SK-N-SH treated with all-trans-retinoic acid at 6 μM for 48 hours (cell line): Measurements from ENCODE around the gene POU6F2.

Experiments
- ATAC-seq: fragments of 200-7000 bp; cut with Tn5 transposase; 3 replicates; pipeline ENCODE4 v1.9.1; 2020; ENCODE audit warnings: mild to moderate bottlenecking, moderate library complexity
- ARNTL ChIP-seq: fragments of 450-650 bp; formaldehyde crosslinking; IDR thresholded peaks from 2 replicates; pipeline ENCODE4 v1.5.0; 2020; ENCODE audit warnings: low read depth, mild to moderate bottlenecking, moderate library complexity, borderline replicate concordance
- BACH2 ChIP-seq: fragments of 250-450 bp; sonication (Bioruptor Pico); IDR thresholded peaks from 2 replicates; pipeline ENCODE4 v1.9.0; 2021; ENCODE audit warnings: mild to moderate bottlenecking, borderline replicate concordance
- CSRNP3 ChIP-seq: fragments of 250-450 bp; sonication (Bioruptor Pico); IDR thresholded peaks from 2 replicates; pipeline ENCODE4 v1.5.1; 2021; ENCODE audit warnings: mild to moderate bottlenecking, moderate library complexity
- ESRRG ChIP-seq: fragments of 250-450 bp; sonication (Bioruptor Pico); IDR thresholded peaks from 2 replicates; pipeline ENCODE4 v1.6.1; 2021; ENCODE audit warnings: mild to moderate bottlenecking
- ISL1 ChIP-seq: fragments of 250-450 bp; sonication (Bioruptor Pico); IDR thresholded peaks from 2 replicates; pipeline ENCODE4 v2.1.2; 2022; ENCODE audit warnings: mild to moderate bottlenecking, moderate library complexity
- POU6F1 ChIP-seq: fragments of 250-450 bp; sonication (Bioruptor Pico); IDR thresholded peaks from 2 replicates; pipeline ENCODE4 v1.8.0; 2021; ENCODE audit warnings: low read depth, mild to moderate bottlenecking, moderate library complexity, borderline replicate concordance
- RARB ChIP-seq: fragments of 250-450 bp; sonication (Bioruptor Pico); IDR thresholded peaks from 2 replicates; pipeline ENCODE4 v1.8.0; 2021; ENCODE audit warnings: mild to moderate bottlenecking, moderate library complexity
- TCF4 ChIP-seq: fragments of 250-450 bp; sonication (Bioruptor Pico); IDR thresholded peaks from 2 replicates; pipeline ENCODE4 v1.8.0; 2021; ENCODE audit warnings: mild to moderate bottlenecking, moderate library complexity, borderline replicate concordance
- TOX ChIP-seq: fragments of 250-450 bp; sonication (Bioruptor Pico); IDR thresholded peaks from 2 replicates; pipeline ENCODE4 v1.8.0; 2021; ENCODE audit warnings: mild to moderate bottlenecking, moderate library complexity, borderline replicate concordance
- ZC3H10 ChIP-seq: fragments of 250-450 bp; sonication (Bioruptor Pico); IDR thresholded peaks from 2 replicates; pipeline ENCODE4 v1.5.1; 2021; ENCODE audit warnings: mild to moderate bottlenecking, moderate library complexity
- ZNF565 ChIP-seq: fragments of 450-650 bp; formaldehyde crosslinking; conservative IDR thresholded peaks from 2 replicates; pipeline ENCODE4 v1.5.0; 2020; ENCODE audit warnings: low read depth, mild to moderate bottlenecking, moderate library complexity
- ZNF8 ChIP-seq: fragments of 450-650 bp; formaldehyde crosslinking; IDR thresholded peaks from 2 replicates; pipeline ENCODE4 v1.5.0; 2020; ENCODE audit warnings: mild to moderate bottlenecking, moderate library complexity
- TF ChIP-seq, protein P1 (sequence below): fragments of 250-450 bp; sonication (Bioruptor Pico); IDR thresholded peaks from 2 replicates; pipeline ENCODE4 v1.5.1; 2020; ENCODE audit warnings: low read depth, mild to moderate bottlenecking, moderate library complexity
- TF ChIP-seq, protein P2 (sequence below): fragments of 250-450 bp; sonication (Bioruptor Pico); IDR thresholded peaks from 2 replicates; pipeline ENCODE4 v1.8.0; 2020; ENCODE audit warnings: mild to moderate bottlenecking, moderate library complexity, borderline replicate concordance
- TF ChIP-seq, protein P3 (sequence below): fragments of 250-450 bp; sonication (Bioruptor Pico); IDR thresholded peaks from 2 replicates; pipeline ENCODE4 v1.5.0; 2020; ENCODE audit warnings: mild to moderate bottlenecking, moderate library complexity

Gene POU6F2

GRCh38 chr7:39430441-39430840, 452.7 kb downstream of the POU6F2 start:
- TF ChIP-seq TCF4 (no peak), ARNTL (CRISPR knock-in tag) (no peak), ZNF8 (no peak), CSRNP3 (CRISPR knock-in tag) (no peak), ESRRG (no peak), BACH2 (CRISPR knock-in tag) (no peak), RARB (CRISPR knock-in tag) (no peak), ZC3H10 (CRISPR knock-in tag) (no peak), POU6F1 (CRISPR knock-in tag) (no peak), ISL1 (no peak), ZNF565 (CRISPR knock-in tag) (no peak)
- TF ChIP-seq, protein P1, sequence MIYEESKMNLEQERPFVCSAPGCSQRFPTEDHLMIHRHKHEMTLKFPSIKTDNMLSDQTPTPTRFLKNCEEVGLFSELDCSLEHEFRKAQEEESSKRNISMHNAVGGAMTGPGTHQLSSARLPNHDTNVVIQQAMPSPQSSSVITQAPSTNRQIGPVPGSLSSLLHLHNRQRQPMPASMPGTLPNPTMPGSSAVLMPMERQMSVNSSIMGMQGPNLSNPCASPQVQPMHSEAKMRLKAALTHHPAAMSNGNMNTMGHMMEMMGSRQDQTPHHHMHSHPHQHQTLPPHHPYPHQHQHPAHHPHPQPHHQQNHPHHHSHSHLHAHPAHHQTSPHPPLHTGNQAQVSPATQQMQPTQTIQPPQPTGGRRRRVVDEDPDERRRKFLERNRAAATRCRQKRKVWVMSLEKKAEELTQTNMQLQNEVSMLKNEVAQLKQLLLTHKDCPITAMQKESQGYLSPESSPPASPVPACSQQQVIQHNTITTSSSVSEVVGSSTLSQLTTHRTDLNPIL (CRISPR knock-in tag): no peak
- TF ChIP-seq, protein P2, sequence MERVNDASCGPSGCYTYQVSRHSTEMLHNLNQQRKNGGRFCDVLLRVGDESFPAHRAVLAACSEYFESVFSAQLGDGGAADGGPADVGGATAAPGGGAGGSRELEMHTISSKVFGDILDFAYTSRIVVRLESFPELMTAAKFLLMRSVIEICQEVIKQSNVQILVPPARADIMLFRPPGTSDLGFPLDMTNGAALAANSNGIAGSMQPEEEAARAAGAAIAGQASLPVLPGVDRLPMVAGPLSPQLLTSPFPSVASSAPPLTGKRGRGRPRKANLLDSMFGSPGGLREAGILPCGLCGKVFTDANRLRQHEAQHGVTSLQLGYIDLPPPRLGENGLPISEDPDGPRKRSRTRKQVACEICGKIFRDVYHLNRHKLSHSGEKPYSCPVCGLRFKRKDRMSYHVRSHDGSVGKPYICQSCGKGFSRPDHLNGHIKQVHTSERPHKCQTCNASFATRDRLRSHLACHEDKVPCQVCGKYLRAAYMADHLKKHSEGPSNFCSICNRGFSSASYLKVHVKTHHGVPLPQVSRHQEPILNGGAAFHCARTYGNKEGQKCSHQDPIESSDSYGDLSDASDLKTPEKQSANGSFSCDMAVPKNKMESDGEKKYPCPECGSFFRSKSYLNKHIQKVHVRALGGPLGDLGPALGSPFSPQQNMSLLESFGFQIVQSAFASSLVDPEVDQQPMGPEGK (CRISPR knock-in tag): no peak
- TF ChIP-seq, protein P3, sequence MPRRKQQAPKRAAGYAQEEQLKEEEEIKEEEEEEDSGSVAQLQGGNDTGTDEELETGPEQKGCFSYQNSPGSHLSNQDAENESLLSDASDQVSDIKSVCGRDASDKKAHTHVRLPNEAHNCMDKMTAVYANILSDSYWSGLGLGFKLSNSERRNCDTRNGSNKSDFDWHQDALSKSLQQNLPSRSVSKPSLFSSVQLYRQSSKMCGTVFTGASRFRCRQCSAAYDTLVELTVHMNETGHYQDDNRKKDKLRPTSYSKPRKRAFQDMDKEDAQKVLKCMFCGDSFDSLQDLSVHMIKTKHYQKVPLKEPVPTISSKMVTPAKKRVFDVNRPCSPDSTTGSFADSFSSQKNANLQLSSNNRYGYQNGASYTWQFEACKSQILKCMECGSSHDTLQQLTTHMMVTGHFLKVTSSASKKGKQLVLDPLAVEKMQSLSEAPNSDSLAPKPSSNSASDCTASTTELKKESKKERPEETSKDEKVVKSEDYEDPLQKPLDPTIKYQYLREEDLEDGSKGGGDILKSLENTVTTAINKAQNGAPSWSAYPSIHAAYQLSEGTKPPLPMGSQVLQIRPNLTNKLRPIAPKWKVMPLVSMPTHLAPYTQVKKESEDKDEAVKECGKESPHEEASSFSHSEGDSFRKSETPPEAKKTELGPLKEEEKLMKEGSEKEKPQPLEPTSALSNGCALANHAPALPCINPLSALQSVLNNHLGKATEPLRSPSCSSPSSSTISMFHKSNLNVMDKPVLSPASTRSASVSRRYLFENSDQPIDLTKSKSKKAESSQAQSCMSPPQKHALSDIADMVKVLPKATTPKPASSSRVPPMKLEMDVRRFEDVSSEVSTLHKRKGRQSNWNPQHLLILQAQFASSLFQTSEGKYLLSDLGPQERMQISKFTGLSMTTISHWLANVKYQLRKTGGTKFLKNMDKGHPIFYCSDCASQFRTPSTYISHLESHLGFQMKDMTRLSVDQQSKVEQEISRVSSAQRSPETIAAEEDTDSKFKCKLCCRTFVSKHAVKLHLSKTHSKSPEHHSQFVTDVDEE: no peak
- no peak for ATAC-seq

- no peak for ATAC-seq
Observed at GRCh38 chr7:39430909-39431641, 453.4 kb downstream of the POU6F2 start.

More at GRCh38 chr7:39430909-39431641, 453.4 kb downstream of the POU6F2 start:
- TF ChIP-seq, protein P2 (CRISPR knock-in tag): no peak
- TF ChIP-seq, protein P1 (CRISPR knock-in tag): no peak
- TF ChIP-seq BACH2 (CRISPR knock-in tag) (no peak), TOX (CRISPR knock-in tag) (no peak)
